ENCODE data around the gene METTL22. TPM values are rescaled to one million over a fixed set of nuclear protein-coding genes. Genes with fewer than 3 reads are reported as not detected.
A peak's percentile ranks its signal among the peaks of the same experiment; 100 is the strongest.

The METTL22 gene
- polyA plus RNA-seq, 1 of the 3 experiments (the other 2 are of a cell fraction), result 38.3 TPM

DNA sequence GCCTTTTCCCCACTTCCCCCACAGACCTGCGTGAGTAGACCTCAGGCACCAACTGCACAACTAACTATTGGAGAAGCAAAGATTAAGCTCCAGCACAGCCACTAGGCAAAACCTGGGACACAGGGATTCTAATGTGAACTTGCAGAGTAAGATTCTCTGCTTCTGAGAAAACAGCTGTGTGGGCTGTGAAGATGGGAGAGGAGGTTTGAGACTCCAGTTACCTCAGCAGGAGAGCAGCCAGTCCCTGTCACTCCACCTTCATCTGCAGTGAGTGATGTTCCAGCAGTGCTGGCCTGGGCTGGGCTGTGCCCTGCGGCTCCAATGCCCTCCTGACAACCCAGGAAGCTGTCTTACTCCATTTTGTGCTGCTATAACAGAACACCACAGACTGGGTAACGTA lies 34.9 kb downstream of the METTL22 start:
- no peaks in the 10 kb centered on the region for H3K79me2 ChIP-seq (ENCODE audit: insufficient read depth)
- H3K9me2 ChIP-seq, result no peaks in the 10 kb centered on the region
- H3K36me3 ChIP-seq (replicated peaks in 1 of 2; ENCODE audit: control insufficient read depth in 1 of 2, insufficient read depth in 2 of 2, low read length in 1 of 2), result no peaks in the 10 kb centered on the region
- H4K20me1 ChIP-seq (ENCODE audit: insufficient read depth), result no peaks in the 10 kb centered on the region
- 23% methylated on average over 3 of the region's 3 CpGs for WGBS (ENCODE audit: low lambda C conversion rate)
- no peak overlapping the region for H3K27ac ChIP-seq (ENCODE audit: low read depth in 2 of 2, low read length in 1 of 2)
- H3K9ac ChIP-seq, result no peak overlapping the region
- peaks cover 0 to 3% of the 10 kb centered on the region in 2 experiments; a peak in 1 of 4 replicates for H3K4me1 ChIP-seq (ENCODE audit: control insufficient read depth in 1 of 2, insufficient read depth in 2 of 2, low read depth in 1 of 2, low read length in 1 of 2)
- no peak for TF ChIP-seq TAF1 (IDR thresholded peaks at IDR 0.05; ENCODE audit: borderline replicate concordance, low read depth, low read length)
- TF ChIP-seq GABPA (IDR thresholded peaks at IDR 0.05; ENCODE audit: low read depth), result no peak
- TF ChIP-seq, protein P1, sequence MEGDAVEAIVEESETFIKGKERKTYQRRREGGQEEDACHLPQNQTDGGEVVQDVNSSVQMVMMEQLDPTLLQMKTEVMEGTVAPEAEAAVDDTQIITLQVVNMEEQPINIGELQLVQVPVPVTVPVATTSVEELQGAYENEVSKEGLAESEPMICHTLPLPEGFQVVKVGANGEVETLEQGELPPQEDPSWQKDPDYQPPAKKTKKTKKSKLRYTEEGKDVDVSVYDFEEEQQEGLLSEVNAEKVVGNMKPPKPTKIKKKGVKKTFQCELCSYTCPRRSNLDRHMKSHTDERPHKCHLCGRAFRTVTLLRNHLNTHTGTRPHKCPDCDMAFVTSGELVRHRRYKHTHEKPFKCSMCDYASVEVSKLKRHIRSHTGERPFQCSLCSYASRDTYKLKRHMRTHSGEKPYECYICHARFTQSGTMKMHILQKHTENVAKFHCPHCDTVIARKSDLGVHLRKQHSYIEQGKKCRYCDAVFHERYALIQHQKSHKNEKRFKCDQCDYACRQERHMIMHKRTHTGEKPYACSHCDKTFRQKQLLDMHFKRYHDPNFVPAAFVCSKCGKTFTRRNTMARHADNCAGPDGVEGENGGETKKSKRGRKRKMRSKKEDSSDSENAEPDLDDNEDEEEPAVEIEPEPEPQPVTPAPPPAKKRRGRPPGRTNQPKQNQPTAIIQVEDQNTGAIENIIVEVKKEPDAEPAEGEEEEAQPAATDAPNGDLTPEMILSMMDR (IDR thresholded peaks at IDR 0.05), result no peak
- TF ChIP-seq RFX5 (IDR thresholded peaks at IDR 0.05; ENCODE audit: low read length), result no peak
- TF ChIP-seq, protein P2, sequence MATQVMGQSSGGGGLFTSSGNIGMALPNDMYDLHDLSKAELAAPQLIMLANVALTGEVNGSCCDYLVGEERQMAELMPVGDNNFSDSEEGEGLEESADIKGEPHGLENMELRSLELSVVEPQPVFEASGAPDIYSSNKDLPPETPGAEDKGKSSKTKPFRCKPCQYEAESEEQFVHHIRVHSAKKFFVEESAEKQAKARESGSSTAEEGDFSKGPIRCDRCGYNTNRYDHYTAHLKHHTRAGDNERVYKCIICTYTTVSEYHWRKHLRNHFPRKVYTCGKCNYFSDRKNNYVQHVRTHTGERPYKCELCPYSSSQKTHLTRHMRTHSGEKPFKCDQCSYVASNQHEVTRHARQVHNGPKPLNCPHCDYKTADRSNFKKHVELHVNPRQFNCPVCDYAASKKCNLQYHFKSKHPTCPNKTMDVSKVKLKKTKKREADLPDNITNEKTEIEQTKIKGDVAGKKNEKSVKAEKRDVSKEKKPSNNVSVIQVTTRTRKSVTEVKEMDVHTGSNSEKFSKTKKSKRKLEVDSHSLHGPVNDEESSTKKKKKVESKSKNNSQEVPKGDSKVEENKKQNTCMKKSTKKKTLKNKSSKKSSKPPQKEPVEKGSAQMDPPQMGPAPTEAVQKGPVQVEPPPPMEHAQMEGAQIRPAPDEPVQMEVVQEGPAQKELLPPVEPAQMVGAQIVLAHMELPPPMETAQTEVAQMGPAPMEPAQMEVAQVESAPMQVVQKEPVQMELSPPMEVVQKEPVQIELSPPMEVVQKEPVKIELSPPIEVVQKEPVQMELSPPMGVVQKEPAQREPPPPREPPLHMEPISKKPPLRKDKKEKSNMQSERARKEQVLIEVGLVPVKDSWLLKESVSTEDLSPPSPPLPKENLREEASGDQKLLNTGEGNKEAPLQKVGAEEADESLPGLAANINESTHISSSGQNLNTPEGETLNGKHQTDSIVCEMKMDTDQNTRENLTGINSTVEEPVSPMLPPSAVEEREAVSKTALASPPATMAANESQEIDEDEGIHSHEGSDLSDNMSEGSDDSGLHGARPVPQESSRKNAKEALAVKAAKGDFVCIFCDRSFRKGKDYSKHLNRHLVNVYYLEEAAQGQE (IDR thresholded peaks at IDR 0.05; ENCODE audit: low read depth, low read length), result no peak
- TF ChIP-seq TEAD4 (IDR thresholded peaks at IDR 0.05; ENCODE audit: borderline replicate concordance, insufficient read depth), result no peak
- no peaks in the 10 kb centered on the region for H3F3A ChIP-seq (replicated peaks; ENCODE audit: insufficient read depth)
- no peak overlapping the region for H3K4me2 ChIP-seq
- H3K4me3 ChIP-seq (ENCODE audit: low read depth in 2 of 2, low read length in 1 of 2), result no peak overlapping the region
- no peak overlapping the region for H2AFZ ChIP-seq (ENCODE audit: low read depth)
- ChIA-PET POLR2A (interaction anchor here (1.3 kb wide), 1 partner anchor 200 kb away, joined by 6 read pairs; no protein-coding TSS in a partner anchor), CTCF (interaction anchor here (0.5 to 15.9 kb wide), 6 partner anchors 9 to 350 kb away, joined by 3 to 175 read pairs (median 16); partner anchors contain the start of gene LITAFD)
- no peak for DNase-seq
- no peaks in the 10 kb centered on the region for H3K27me3 ChIP-seq (ENCODE audit: insufficient read depth)
- H3K9me3 ChIP-seq, result no peaks in the 10 kb centered on the region

DNA sequence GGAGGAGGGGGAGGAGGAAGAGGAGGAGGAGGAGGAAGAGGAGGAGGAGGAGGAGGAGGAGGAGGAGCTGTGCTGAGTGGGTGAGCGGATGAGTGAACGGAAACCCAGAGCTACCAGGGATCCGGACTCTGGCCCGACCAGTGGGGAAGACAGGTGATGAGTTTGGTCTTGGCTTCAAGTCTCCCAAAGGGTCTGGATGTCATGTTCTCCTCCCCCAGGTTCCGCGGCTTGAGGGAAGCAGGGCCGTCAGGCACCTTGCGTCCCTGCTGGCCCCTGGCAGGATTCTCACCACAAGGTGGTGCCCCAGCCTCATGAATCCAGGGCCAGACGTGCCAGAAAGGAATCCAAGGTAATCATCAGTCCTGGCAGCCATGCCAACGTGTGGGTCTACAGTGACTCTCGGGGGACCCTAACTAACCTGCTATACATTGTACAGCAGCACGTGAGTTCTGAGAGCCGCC lies 39.4 kb downstream of the METTL22 start:
- H3K9me3 ChIP-seq, result no peaks in the 10 kb centered on the region
- H3K27me3 ChIP-seq (ENCODE audit: insufficient read depth), result no peaks in the 10 kb centered on the region
- H3K79me2 ChIP-seq (ENCODE audit: insufficient read depth), result no peaks in the 10 kb centered on the region
- WGBS (ENCODE audit: low lambda C conversion rate), result 23% methylated on average over 7 of the region's 13 CpGs
- no peak overlapping the region for H3K4me2 ChIP-seq
- CTCF ChIA-PET, result interaction anchor here (0.6 to 15.9 kb wide), 35 partner anchors 8 to 348 kb away, joined by 3 to 175 read pairs (median 4); partner anchors contain the start of genes ABAT, CARHSP1, LITAFD and PMM2
- no peaks in the 10 kb centered on the region for H3K36me3 ChIP-seq (replicated peaks in 1 of 2; ENCODE audit: control insufficient read depth in 1 of 2, insufficient read depth in 2 of 2, low read length in 1 of 2)
- H3K9me2 ChIP-seq, result no peaks in the 10 kb centered on the region
- no peak overlapping the region for H3K9ac ChIP-seq
- peaks cover 0 to 3% of the 10 kb centered on the region in 2 experiments; a peak in 1 of 4 replicates for H3K4me1 ChIP-seq (ENCODE audit: control insufficient read depth in 1 of 2, insufficient read depth in 2 of 2, low read depth in 1 of 2, low read length in 1 of 2)
- peak; percentile 81 for DNase-seq
- no peak overlapping the region for H3K27ac ChIP-seq (ENCODE audit: low read depth in 2 of 2, low read length in 1 of 2)
- TF ChIP-seq YY1 (IDR thresholded peaks at IDR 0.05; ENCODE audit: low read depth), result no peak
- peak; percentile 98 for TF ChIP-seq RAD21 (IDR thresholded peaks at IDR 0.05; ENCODE audit: low read length)
- TF ChIP-seq SMC3 (IDR thresholded peaks at IDR 0.05; ENCODE audit: low read depth, low read length), result peak; percentile 95
- TF ChIP-seq, protein P1 (IDR thresholded peaks at IDR 0.05), result peak; percentile 82
- peak; percentile 54; the same call in 1 of the 2 replicates for TF ChIP-seq MXI1 (IDR thresholded peaks at IDR 0.05; ENCODE audit: low read depth, low read length)
- POLR2A ChIA-PET, result no interaction called here
- no peaks in the 10 kb centered on the region for H3F3A ChIP-seq (replicated peaks; ENCODE audit: insufficient read depth)
- H3K4me3 ChIP-seq (ENCODE audit: low read depth in 2 of 2, low read length in 1 of 2), result peak overlapping the region in 1 of 2 experiments; percentile 44; a peak in 1 of 4 replicates
- no peak overlapping the region for H2AFZ ChIP-seq (ENCODE audit: low read depth)
- H4K20me1 ChIP-seq (ENCODE audit: insufficient read depth), result no peaks in the 10 kb centered on the region
